GM19438 (cell line): Measurements from ENCODE around the gene ASTN2.

Source experiments
- ATAC-seq: cut with Tn5 transposase; IDR thresholded peaks from one replicate; pipeline ENCODE4 v1.9.1; 2021; ENCODE audit warnings: low read depth; ENCODE audit not compliant: unreplicated experiment

ASTN2 gene

GRCh38 chr9:116791326-116791725 is 623.5 kb downstream of the ASTN2 start:
- no peak for ATAC-seq

DNA sequence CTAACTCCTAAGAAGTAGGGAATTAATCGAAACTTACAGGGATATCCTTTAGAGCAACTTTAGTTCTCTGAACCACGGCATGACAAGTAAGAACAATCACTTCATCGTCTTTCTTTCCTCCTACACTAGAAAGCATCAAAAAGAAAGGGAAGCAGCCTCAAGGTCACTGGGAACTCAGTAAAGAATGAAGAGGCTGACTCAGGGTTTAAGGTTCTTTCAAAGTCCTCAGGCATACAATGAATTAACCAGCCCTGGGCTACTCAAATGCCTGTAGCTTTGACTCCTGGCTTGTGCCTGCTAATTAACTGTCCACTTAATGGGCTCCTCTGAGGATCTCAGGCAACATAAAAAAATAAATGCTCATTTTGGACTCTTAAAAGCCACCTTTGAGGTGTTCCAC is 625.8 kb downstream of the ASTN2 start:
- no peak for ATAC-seq

DNA sequence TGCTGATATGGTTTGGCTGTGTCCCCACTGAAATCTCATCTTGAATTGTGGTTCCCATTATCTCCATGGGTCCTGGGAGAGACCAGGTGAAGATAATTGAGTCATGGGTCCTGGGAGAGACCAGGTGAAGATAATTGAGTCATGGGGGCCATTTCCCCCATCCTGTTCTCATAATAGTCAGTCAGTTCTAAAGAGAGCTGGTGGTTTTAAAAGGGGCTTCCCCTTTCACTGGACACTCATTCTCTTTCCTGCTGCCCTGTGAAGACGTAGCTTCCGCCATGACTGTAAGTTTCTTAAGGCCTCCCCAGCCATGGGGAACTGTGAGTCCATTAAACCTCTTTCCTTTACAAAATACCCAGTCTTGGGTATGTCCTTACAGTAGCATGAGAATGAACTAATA is 628.1 kb downstream of the ASTN2 start:
- ATAC-seq = no peak

DNA sequence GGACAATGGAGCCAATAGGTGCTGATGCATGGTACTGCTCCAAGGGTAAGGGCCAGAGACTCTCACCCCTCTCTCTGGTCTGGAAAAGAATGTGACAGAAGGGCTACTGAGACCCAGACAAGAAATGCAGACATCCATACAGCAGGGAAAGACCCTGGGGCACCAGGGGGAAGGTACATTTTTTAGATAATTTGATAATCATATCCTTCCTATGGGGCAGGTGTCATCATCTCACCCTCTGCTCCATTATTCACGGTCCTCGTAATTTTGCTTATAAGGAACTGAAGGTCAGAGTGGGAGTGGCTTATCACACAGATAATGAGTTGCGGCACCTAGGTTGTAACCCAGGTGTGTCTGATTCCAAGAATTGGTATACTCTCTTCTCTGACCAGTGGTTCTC is 637.7 kb downstream of the ASTN2 start:
- ATAC-seq = no peak

GRCh38 chr9:116774421-116775180 is 640.3 kb downstream of the ASTN2 start:
- no peak for ATAC-seq

- no peak for ATAC-seq
Measured at GRCh38 chr9:116767219-116767618, 647.6 kb downstream of the ASTN2 start.

DNA sequence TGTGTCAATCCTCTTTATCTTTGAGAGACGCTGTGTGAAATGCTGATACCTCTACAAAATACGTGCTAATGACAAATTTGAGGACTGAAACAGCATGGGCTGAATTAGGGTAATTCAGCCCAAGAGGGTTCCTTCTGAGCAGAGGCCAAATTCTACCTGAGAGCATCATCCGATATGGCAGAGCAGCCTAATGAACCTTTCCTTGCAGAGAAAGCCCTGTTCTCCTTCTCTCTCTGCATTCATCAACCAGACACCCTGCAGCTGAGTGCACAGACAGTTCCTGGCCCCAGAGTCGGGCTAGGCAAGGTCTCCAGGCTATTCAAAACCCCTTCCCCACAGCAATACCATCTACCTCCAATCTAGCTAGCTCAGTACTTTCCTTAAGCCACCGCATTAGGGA is 649.8 kb downstream of the ASTN2 start:
- ATAC-seq = no peak

- no peak for ATAC-seq
Measured at GRCh38 chr9:116763770-116764169, 651.1 kb downstream of the ASTN2 start.

GRCh38 chr9:116760636-116761035 is 654.2 kb downstream of the ASTN2 start:
- ATAC-seq = no peak

DNA sequence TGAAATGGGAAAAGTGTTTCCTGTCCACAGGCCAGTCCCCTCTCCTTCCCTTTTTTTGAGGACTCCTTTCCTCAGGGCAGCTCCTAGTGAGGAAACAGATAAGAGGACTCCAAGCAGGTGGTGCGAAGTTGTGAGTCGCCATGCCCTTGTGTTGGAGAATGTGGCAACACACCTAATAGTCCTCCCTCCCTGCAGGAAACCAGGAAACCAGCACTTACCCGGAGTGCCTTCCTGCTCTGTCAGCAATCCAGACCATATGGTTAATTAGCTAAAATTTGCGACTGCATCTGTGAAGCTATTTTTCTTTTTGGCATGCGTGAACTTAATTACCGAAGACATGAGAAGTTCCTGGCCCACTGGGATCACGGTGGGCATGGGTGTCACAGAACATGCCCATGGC is 657.8 kb downstream of the ASTN2 start:
- no peak for ATAC-seq

GRCh38 chr9:116753389-116753788 is 661.5 kb downstream of the ASTN2 start:
- no peak for ATAC-seq

DNA sequence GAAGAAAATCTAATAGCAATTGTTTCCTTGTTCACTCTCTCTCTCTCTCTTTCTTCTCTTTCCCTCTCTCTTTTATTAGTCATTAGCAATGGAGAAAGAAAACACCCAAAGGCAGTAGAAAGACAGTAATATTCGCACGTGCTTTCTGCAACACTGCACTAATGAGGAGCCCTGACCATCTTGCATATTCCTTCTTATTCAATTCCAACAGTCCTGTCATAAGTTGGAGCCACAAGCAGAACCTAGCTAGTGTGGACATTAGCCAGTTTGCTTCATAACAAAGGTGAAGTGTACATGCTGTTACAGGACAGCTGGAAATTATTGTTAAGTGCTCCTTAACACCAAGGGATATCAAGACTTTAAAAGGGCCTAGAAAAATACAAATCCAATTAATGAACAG is 664.3 kb downstream of the ASTN2 start:
- ATAC-seq = no peak

DNA sequence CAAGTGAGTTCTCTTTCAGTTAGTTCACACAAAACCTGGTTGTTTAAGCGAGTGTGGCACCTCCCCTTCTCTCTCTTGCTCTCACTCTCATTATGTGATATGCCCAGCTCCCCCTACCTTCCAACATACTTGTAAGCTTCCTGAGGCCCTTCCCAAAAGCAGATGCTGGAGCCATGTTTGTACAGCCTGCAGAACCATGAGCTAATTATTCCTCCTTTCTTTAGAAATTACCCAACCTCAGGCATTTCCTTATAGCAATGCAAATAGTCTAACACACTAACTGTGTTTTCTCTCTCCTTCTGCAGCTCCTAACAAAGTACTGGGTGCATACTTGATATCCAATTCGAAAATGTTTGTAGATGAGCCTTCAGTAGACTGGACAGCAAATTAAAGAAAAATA is 665.1 kb downstream of the ASTN2 start:
- ATAC-seq = no peak

GRCh38 chr9:116749176-116749575 is 665.7 kb downstream of the ASTN2 start:
- no peak for ATAC-seq

GRCh38 chr9:116741742-116742141 is 673.1 kb downstream of the ASTN2 start:
- ATAC-seq = no peak

- ATAC-seq = no peak
Measured at GRCh38 chr9:116741086-116741740, 673.6 kb downstream of the ASTN2 start.

- no peak for ATAC-seq
Measured at GRCh38 chr9:116737152-116737546, 677.7 kb downstream of the ASTN2 start.

DNA sequence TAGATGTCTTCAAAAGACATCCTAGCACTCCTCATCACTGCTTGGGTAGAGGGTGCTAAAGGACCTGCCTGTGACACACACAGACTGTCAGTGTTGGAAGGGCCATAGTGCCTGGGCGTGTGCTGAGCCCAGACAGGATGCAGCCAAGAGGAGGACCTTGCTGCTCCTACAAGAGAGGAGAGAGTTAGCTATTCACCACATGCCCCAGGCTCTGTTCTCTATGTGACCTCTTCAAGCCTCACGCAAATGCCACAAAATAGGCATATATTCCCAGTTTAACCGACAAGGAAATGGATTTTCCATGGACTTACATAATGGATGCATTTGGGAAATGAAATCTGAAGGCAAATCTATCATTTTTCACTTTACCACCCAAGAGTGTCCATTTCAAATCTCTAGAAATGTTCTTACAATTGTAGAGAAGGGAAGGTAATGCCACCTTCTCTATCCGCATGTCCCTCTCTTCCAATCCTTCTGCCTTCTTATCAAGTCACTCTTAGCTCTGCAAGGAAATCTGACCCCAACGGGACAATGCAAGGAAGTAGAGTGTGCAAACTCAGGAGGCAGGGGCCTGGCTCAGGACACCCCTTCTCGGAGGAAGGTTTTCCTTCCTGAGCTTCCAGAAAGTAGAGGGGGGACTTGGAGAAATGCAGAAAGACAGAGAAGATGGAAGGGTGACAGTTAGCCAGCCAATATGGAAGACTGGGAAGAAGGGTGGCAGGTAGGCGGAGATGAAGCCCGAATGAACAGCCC is 678.3 kb downstream of the ASTN2 start:
- ATAC-seq = no peak

GRCh38 chr9:116733010-116733641 is 681.7 kb downstream of the ASTN2 start:
- no peak for ATAC-seq

DNA sequence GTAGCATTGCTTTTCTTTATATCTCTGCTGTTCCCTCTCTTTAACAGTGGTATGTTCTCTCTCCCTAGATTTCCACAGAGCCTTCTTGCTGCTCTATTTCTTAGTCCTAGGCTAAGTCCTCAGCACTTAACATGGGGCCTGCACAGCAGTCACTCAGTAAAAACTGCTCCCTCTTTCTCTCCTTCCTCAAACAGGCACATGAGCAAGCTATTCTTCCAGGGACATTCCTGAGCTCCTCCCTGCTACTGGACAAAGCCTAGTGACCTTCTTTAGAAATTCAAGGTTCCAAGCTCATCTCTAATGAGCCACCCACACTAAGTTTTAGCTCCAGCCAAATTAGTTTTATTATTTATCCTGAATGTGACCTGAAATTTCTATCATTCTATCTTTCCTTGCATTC is 688.3 kb downstream of the ASTN2 start:
- ATAC-seq = no peak

- ATAC-seq = no peak
Measured at GRCh38 chr9:116724123-116724522, 690.7 kb downstream of the ASTN2 start.
